ENCODE data around the gene ANKS1A. TPM values are rescaled to one million over a fixed set of nuclear protein-coding genes. Genes with fewer than 3 reads are reported as not detected.

The ANKS1A gene
- polyA plus RNA-seq, 1 experiment, result 5.1 TPM

GRCh38 chr6:34947561-34947960, 58.5 kb downstream of the ANKS1A start:
- Histone ChIP-seq H3K9me3 (ENCODE audit: control insufficient read depth, insufficient read depth, low read length) (no peaks in the 10 kb centered on the region), H3K27ac (ENCODE audit: low read depth, low read length) (no peak overlapping the region), H3K27me3 (ENCODE audit: control insufficient read depth, insufficient read depth, low read length) (no peaks in the 10 kb centered on the region), H3K4me3 (ENCODE audit: low read depth, low read length) (no peak overlapping the region)
- POLR2A ChIA-PET, result interaction anchor here (0.5 kb wide), 1 partner anchor 25 kb away, joined by 5 read pairs; no protein-coding TSS in a partner anchor
- no peak for TF ChIP-seq CTCF (IDR thresholded peaks at IDR 0.05; ENCODE audit: low read depth, low read length)
- DNase-seq (ENCODE audit: low read depth, low spot score), result no peak
- CTCF ChIA-PET, result no interaction called here

GRCh38 chr6:34949636-34950035, 60.6 kb downstream of the ANKS1A start:
- POLR2A ChIA-PET, result no interaction called here

GRCh38 chr6:34950849-34951248, 61.8 kb downstream of the ANKS1A start:
- CTCF ChIA-PET, result interaction anchor here (1.3 kb wide), 1 partner anchor 36 kb away, joined by 3 read pairs; no protein-coding TSS in a partner anchor
- Histone ChIP-seq H3K4me3 (ENCODE audit: low read depth, low read length) (no peak overlapping the region), H3K9me3 (ENCODE audit: control insufficient read depth, insufficient read depth, low read length) (no peaks in the 10 kb centered on the region), H3K27me3 (ENCODE audit: control insufficient read depth, insufficient read depth, low read length) (no peaks in the 10 kb centered on the region), H3K27ac (ENCODE audit: low read depth, low read length) (no peak overlapping the region)
- POLR2A ChIA-PET, result no interaction called here
- no peak for TF ChIP-seq CTCF (IDR thresholded peaks at IDR 0.05; ENCODE audit: low read depth, low read length)
- no peak for DNase-seq (ENCODE audit: low read depth, low spot score)

More at GRCh38 chr6:34949636-34950035, 60.6 kb downstream of the ANKS1A start:
- CTCF ChIA-PET, result interaction anchor here (0.6 to 1.1 kb wide), 2 partner anchors 35 to 61 kb away, joined by 6 to 7 read pairs; partner anchors contain the start of gene ANKS1A
- TF ChIP-seq CTCF (IDR thresholded peaks at IDR 0.05; ENCODE audit: low read depth, low read length), result no peak
- Histone ChIP-seq H3K27ac (ENCODE audit: low read depth, low read length) (no peak overlapping the region), H3K4me3 (ENCODE audit: low read depth, low read length) (no peak overlapping the region), H3K9me3 (ENCODE audit: control insufficient read depth, insufficient read depth, low read length) (no peaks in the 10 kb centered on the region), H3K27me3 (ENCODE audit: control insufficient read depth, insufficient read depth, low read length) (no peaks in the 10 kb centered on the region)
- no peak for DNase-seq (ENCODE audit: low read depth, low spot score)

- no peak for DNase-seq (ENCODE audit: low read depth, low spot score)
- TF ChIP-seq CTCF (IDR thresholded peaks at IDR 0.05; ENCODE audit: low read depth, low read length), result no peak
- Histone ChIP-seq H3K27ac (ENCODE audit: low read depth, low read length) (no peak overlapping the region), H3K9me3 (ENCODE audit: control insufficient read depth, insufficient read depth, low read length) (no peaks in the 10 kb centered on the region), H3K27me3 (ENCODE audit: control insufficient read depth, insufficient read depth, low read length) (no peaks in the 10 kb centered on the region), H3K4me3 (ENCODE audit: low read depth, low read length) (no peak overlapping the region)
- ChIA-PET CTCF (interaction anchor here (1.3 kb wide), 1 partner anchor 35 kb away, joined by 3 read pairs; no protein-coding TSS in a partner anchor), POLR2A (no interaction called here)
Measured at GRCh38 chr6:34951731-34952130, 62.7 kb downstream of the ANKS1A start.

GRCh38 chr6:34953061-34954025, 64.3 kb downstream of the ANKS1A start:
- CTCF ChIA-PET, result no interaction called here
- no peak for DNase-seq (ENCODE audit: low read depth, low spot score)
- no peak for TF ChIP-seq CTCF (IDR thresholded peaks at IDR 0.05; ENCODE audit: low read depth, low read length)
- no peaks in the 10 kb centered on the region for H3K9me3 ChIP-seq (ENCODE audit: control insufficient read depth, insufficient read depth, low read length)
- POLR2A ChIA-PET, result no interaction called here
- no peak overlapping the region for H3K27ac ChIP-seq (ENCODE audit: low read depth, low read length)
- H3K4me3 ChIP-seq (ENCODE audit: low read depth, low read length), result no peak overlapping the region
- H3K27me3 ChIP-seq (ENCODE audit: control insufficient read depth, insufficient read depth, low read length), result no peaks in the 10 kb centered on the region

All from AG04450 (cell line).